IPS-NIHi11 (cell line): ENCODE results near the gene EEFSEC.

Source experiments
- DNase-seq: peaks from one replicate; pipeline ENCODE4 v3.0.0; 2012; ENCODE audit warnings: mixed read lengths, low spot score

The EEFSEC gene

DNA sequence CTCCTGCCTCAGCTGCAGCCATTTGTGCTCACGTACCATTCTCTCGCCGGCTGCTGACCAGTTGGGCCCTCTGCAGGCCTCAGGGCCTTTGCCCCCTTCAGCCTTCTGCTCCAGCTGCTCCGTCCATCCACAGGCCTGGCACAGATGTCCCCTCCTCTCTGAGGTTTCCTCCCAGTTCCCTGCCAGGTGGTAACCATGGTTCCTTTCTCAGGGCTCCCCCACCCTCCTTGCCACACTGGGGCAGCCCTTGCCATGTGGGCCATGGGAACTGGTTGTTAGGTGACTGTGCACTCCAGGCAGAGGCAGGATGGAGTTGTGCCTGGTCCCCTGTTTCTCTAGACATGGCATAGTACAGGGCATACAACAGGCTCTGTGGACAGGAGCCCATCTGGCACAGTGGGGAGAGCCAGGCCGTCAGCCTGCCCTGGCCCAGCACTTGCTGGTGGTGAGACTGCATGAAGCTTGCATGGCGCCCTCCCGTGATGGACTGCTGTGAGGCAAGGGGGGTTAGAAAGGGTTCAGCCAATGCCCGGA, 164.5 kb downstream of the EEFSEC start:
- DNase-seq, result no peak

DNA sequence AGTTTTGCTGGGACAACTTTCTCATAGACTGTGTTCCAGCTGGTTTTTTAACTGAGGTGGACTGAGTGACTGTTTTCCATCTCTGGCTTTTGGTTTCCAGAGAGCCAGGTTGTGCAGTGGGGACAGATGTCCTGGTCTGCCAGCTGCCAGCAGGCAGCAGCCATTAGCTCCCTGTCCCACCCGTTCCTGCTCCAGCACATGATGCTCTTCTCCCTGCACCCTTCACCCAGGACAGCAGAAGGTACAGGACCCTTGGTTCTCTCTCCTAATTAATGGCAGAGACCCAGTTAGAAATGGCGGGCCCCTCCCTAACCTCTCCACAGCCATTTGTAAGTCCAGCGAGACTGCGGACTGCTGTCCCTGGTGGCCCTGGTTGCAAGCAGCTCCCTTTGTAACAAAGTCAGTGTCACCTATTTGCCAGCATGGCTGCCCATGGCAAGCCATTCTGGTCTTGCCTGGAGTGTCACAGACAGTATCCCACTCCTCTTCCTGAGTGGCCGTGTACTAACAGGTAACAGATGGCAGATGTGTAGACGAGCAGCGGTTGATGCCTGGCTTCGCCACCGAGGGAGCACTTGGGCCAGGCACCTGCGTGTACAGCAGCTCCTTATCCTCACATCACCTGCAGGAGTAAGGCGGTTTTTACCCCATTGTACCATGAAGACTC, 165.1 kb downstream of the EEFSEC start:
- DNase-seq, result no peak

DNA sequence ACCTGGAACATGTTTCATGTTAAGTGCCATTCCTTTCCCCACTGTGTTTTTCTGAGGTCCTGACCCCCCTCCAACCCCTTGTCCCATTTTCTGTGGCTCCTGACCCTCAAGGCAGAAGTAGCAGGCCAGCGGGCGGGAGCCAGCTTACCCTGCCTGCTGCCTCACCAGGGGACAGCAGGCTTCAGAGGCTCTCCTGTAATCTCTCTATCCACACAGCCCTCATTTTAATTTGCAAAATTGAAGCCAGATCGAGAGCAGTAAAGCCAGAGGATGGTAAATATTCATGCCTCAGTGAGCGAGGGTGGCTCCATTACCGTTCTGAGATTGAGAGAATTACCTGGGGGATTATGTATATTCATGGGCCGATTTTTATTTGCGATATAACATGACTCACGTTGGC, 165.8 kb downstream of the EEFSEC start:
- DNase-seq, result no peak

GRCh38 chr3:128319741-128320141, 166.5 kb downstream of the EEFSEC start:
- DNase-seq, result peak; percentile 55

DNA sequence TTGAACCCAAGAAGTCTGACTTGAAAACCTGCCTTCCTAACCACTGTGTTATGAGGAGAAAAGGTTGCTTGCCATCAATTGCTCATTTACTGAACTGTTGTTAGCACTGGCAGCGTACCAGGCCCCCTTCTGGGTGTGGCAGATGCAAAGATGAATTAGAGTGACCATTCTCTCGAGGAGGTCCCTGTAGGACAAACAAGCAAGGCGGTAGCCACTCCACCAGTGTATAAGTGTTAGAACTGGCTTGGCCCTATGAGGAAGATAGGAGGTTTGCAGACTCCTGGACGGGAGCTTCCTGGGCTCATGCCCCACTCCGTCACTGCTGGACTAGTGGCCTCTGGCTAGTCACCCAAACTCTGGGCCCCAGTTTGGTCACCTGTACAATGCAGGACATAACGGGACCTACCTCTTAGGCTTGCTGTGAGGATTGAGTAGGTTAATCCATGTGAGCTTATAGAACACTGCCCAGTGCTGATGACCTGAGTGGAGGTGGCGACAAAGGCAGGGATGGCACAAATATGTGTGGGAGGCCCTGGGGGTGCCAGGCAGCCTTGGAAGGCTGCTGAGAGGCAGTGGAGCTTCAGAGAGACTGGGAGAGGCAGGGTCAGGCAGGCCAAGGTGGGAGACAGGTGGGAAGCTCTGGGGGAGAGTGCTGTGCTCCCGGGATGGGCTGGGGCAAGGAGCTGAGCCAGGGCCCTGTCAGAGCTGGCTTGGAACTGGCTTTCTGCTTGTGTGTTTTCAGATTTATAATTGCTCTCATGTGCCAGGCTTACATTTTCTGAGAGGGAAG, 167.5 kb downstream of the EEFSEC start:
- DNase-seq, result no peak

DNA sequence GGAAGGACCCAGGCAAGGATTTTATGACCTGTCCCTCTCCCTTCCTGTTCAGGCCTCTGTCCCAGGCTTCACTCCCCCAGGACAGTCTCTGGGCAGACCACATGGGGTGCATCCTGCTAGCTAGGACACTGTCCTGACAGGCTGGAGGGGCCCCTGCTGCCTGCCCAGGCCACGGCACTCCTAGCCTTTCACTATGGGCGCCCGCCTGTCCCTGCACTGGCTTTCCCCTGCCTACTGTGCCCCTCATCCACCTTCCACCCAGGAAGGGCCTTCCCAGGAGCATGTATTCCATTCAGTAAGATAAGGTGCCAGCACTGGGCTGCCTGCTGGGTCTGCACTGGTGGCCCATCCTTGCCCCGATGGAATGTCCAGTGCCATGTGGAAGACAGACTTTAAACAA, 168.1 kb downstream of the EEFSEC start:
- no peak for DNase-seq

DNA sequence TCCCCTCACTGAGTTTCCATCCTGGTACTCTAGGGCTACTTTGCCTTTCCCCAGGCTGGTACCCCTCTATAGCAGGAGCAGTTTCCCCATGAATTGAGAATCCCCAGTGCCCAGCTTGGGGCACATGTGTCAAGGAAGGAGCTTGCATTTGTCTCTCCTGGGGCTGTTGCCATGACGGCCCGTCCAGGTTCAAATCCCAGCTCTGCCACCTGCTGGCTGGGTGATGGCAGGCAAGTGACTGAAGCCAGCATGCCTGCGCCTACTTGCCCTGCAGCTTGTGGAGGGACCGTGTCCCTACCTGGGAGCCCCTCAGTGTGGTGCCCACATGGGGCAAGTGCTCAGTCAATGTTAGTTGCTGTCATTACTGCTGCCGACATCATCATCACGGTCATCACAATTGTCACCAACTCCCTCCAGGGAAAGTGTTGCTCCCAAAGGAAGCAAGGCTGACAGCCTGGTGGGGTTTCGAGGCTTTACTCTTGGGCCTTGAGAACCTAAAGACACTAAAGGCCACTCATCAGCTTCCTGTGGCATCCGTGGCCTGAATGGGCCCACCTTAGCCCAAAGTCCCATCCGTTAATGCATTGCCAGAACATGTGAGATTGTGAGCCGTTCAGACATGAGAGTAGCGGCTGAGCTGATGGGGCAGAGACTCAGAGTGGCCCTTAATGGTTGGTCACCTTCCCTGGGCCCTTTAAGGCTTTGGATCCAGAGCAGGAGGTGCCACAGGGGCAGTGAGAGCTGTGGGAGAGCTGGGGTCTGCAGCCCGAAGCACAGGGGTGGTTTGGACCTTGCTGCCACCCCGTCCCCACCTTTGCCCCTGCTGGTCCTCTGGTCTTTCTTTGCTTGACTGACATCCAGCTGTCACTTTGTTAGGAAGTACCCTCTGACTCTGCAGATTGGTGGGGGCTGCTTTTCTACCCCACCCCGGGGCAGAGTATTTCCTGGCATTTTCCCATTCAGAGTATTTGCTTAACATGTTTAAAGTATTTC, 169.0 kb downstream of the EEFSEC start:
- peak; percentile 73 for DNase-seq

- no peak for DNase-seq
Observed at GRCh38 chr3:128323206-128324081, 170.2 kb downstream of the EEFSEC start.

DNA sequence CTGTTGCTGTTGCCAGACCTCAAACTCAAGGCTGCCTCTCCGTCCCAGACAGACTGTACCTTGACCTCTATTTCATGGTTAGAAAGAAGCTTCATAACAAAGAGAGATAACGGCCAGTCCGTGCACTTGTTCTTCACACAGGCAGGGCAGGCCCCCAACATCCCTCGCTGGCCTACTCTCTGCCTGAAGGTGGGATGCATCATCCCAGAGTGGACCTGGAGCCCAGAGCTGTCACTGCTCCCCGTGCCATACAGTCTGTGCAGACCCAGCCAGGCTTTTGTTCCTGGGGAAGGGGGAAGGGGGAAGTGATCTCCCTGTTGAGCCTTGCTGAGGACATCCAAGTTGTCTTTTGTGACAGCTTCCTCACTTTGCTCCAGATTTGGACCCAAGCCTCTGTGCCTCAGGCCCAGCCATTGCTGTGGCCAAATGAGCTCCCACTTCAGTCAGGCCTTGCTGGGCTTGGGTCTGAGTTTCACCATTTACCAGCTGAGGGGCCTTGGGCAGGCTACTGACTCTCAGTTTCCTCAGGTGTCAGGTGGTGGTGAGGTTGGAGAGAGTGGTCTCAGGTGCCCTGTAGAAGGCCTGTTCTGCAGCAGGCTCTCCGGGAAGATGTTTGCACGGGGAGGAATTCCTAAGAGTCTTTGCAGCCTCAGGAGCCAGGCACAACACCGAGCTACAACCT, 171.8 kb downstream of the EEFSEC start:
- DNase-seq, result no peak

GRCh38 chr3:128326051-128326823, 173.0 kb downstream of the EEFSEC start:
- DNase-seq, result no peak

DNA sequence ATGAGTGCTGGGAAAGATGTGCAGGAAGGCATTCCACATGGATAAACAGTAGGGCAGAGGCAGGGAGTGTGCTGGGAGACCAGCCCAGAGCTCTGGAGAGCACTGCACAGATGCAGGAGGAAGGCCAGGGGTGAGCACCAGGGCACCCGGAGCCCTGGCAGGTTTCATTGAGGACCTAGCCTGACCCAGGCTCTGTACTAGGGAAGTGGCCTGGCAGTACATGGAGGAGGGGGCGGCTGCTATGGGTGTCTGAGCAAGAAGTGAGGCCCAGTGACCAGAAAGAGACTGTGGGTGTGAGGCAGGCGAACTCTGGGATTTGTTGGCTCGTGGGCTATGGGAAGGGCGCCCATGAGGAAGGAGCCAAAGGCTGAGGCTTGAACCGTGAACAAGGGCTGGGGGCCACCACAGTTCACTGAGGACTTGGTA, 174.3 kb downstream of the EEFSEC start:
- DNase-seq, result no peak

GRCh38 chr3:128328546-128329458, 175.5 kb downstream of the EEFSEC start:
- no peak for DNase-seq

- DNase-seq, result no peak
Observed at GRCh38 chr3:128329491-128330213, 176.4 kb downstream of the EEFSEC start.

DNA sequence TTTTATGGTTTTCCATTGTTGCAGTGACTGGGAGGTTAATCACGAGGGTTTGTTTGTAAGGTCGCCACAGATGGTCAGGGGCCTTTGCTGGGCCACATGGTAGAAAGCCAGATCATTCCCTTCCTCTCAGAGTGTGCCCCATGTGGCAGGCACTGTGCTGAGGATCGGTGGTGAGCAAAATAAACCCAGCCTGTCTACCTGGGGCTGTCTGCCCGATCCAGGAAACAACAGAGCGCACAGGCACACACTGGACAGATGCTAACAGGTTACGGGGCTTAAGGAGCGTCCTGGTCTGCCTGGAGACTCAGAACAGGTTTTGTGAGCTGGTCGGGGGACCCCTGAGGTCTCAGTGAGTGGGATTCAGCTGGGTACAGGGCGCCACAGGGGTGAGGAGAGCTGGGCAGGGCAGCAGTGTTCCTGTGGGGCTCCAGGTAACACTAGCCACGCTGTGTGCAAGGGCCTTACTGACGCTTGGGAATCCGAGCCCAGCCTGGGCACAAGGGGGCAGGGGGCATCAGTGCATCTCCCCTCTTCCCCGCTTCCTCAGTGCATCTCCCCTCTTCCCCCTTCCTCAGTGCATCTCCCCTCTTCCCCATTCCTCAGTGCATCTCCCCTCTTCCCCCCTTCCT, 177.0 kb downstream of the EEFSEC start:
- no peak for DNase-seq

DNA sequence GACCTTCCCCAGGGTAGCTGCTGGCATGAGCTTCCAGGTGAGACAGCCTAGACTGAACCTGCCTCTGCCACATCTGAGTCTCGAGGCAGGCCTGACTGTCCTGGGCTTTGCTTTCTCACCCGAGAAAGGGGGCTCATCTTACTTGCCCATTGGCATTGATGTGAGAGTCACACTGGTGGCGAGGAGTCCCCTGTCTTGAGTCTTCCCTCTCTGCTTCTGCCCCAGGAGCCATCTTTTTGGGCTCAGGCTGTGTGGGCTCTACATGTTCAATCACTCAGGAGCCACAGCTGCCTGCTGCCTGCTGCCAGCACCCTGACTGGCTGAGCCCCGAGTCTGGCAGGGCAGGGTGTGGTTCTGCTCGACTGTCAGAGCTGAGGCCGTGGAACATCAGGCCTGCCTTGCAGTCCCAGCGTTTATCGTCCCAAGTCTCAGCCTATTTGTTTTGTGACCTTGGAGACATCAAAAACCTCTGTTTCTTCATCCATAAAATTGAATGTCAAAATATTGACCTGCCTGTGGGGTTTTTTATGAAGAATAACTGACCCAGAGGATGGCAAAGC, 180.9 kb downstream of the EEFSEC start:
- DNase-seq, result no peak

DNA sequence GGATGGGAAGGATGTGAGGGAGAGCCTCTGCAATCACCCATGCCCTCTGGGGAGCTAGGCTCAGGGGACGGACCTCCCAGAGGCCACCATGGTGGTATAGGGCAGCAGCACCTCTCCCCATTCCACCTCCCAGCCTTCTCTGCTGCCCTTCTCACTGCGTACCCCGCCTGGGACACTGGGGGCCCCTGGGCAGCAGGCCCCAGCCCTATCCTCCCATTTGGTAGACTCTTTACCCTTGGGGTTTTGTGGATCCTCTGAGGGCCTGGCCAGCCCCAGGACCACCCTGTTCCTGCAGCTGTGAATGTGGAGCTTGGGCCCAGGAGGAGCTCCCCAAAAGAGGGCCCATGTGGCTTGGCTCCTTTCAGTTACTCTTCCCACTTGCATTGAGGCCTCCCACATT, 181.5 kb downstream of the EEFSEC start:
- DNase-seq, result no peak

DNA sequence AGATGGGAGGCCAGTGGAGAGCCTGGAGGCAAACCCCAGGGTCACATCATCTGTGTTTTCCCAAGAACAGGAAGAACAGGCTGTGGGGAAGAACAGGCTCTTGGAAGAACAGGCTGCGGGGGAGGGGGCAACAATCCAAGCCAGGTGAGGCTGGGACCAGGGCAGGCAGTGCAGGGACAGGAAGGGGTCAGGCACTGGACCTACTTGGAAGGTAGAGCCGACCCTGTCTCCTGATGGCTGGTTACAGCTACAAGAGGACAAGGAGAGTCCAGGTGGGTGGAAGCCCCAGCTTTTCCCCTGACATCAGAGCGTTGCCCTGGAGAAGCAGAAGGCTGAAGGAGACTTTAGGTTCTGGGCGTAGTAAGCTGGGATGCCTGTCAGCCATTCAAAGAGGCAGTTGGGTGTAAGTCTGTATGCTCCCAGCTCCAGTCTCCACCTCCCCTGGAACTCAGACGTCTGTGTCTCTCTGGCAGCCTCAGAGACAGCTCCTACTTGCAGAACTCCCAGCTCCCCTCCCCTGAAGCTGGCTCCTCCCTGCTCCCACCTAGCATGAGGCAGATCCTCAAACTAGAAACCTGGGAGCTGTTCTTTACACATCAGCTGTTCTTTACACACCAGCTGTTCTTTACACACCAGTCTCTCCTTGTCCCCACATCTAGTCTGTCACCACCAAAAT, 182.5 kb downstream of the EEFSEC start:
- peak; percentile 49 for DNase-seq
